ENCODE data around the gene CPNE1. TPM values are rescaled to one million over a fixed set of nuclear protein-coding genes. Genes with fewer than 3 reads are reported as not detected.
A peak's percentile ranks its signal among the peaks of the same experiment; 100 is the strongest.

CPNE1 gene
- total RNA-seq, 1 experiment from 2014 or later: 216 TPM

DNA sequence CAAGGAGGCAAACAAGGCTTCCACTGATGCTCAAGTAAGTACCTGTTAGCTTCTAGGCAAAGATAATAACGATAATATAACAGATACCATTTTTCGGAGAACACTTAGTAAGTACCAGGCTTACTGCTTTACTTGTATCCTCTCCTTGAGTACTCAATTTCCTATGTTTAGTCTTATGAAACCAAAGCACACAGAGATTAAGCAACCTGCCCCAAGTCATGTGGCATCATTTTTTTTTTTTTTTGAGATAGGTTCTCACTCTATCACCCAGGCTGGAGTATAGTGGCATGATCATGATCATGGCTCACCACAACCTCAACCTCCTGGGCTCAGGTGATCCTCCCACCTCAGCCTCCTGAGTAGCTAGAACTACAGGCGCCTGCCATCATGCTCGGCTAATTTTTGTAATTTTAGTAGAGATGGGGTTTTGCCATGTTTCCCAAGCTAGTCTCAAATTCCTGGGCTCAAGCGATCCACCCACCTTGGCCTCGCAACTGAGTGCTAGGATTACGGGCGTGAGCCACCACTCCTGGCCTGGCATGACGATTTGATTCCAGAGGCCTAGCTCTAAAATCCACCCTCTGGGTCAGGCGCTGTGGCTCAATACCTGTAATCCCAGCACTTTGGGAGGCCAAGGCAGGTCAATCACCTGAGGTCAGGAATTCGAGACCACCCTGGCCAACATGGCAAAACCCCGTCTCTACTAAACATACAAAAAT, 35.1 kb downstream of the CPNE1 start:
- no peak overlapping the region for H3K9ac ChIP-seq (ENCODE audit: low read length)
- no peak for DNase-seq

DNA sequence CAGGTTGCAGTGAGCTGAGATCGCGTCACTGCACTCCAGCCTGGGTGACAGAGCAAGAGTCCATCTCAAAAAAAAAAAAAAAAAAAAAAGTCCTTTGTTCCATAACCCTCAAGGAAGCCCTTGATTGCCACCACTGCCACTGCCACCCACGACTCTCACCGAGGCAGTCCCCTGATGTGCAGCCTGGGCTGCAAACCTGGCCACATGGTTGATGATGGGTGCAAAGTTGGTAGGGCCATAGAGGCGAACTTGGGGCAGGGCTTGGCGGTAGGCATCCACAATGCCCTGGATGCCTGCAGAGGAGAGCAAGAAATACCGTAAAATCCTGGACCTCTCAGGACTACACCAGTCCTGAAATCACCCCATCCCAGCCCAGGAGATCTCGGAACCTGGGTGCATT, 37.6 kb downstream of the CPNE1 start:
- Histone ChIP-seq H3K27me3 (ENCODE audit: low read length) (no peaks in the 10 kb centered on the region), H2AFZ (ENCODE audit: low read length) (no peak overlapping the region), H3K36me3 (ENCODE audit: insufficient read depth, low read length) (peaks cover 38% of the 10 kb centered on the region), H3K4me1 (ENCODE audit: low read length) (no peaks in the 10 kb centered on the region), H3K9me3 (ENCODE audit: low read length) (no peaks in the 10 kb centered on the region), H3K4me3 (ENCODE audit: low read length) (no peak overlapping the region), H3K27ac (ENCODE audit: low read length) (no peak overlapping the region), H3K4me2 (ENCODE audit: low read depth, low read length, poor library complexity, severe bottlenecking) (no peak overlapping the region), H3K9ac (ENCODE audit: low read length) (no peak overlapping the region), H3K9me2 (replicated peaks; ENCODE audit: insufficient read depth, low read length) (no peaks in the 10 kb centered on the region), H4K20me1 (ENCODE audit: insufficient read depth, low read depth, low read length) (no peaks in the 10 kb centered on the region), H3K79me2 (ENCODE audit: low read length) (no peaks in the 10 kb centered on the region)
- DNase-seq: no peak

More for the DNA sequence above, 35.1 kb downstream of the CPNE1 start:
- Histone ChIP-seq H3K36me3 (ENCODE audit: insufficient read depth, low read length) (peaks cover 38% of the 10 kb centered on the region), H2AFZ (ENCODE audit: low read length) (no peak overlapping the region), H4K20me1 (ENCODE audit: insufficient read depth, low read depth, low read length) (no peaks in the 10 kb centered on the region), H3K9me3 (ENCODE audit: low read length) (no peaks in the 10 kb centered on the region), H3K27ac (ENCODE audit: low read length) (no peak overlapping the region), H3K79me2 (ENCODE audit: low read length) (peaks cover 2% of the 10 kb centered on the region; the same call in 1 of the 2 replicates), H3K4me2 (ENCODE audit: low read depth, low read length, poor library complexity, severe bottlenecking) (no peak overlapping the region), H3K4me3 (ENCODE audit: low read length) (no peak overlapping the region), H3K27me3 (ENCODE audit: low read length) (no peaks in the 10 kb centered on the region), H3K4me1 (ENCODE audit: low read length) (no peaks in the 10 kb centered on the region), H3K9me2 (replicated peaks; ENCODE audit: insufficient read depth, low read length) (no peaks in the 10 kb centered on the region)

DNA sequence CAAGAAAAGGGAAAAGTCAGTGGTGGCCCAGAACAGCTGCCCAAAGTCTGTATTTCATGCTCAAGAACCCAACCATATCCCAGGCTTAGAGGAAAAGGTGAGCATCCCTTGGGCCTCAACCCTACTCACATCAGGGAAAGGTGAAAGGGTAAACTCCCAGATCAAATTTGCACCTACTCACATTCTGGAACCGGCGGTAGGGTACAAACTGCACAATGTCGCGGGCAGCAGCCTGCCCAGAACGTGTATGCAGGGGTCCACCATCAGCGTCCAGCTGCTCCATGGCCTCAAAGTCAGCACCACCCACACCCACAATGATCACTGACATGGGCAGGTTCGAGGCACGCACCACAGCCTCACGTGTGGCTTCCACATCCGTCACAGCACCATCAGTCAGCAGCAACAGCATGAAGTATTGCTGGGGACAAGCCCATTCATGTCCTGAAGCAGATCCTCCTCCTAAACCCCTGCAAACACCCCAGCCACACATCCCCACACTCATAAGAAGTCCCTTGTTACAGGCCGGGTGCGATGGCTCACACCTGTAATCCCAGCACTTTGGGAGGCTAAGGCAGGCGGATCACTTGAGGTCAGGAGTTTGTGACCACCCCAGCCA, 38.2 kb downstream of the CPNE1 start:
- Histone ChIP-seq H4K20me1 (ENCODE audit: insufficient read depth, low read depth, low read length) (no peaks in the 10 kb centered on the region), H3K9me2 (replicated peaks; ENCODE audit: insufficient read depth, low read length) (no peaks in the 10 kb centered on the region), H3K4me2 (ENCODE audit: low read depth, low read length, poor library complexity, severe bottlenecking) (no peak overlapping the region), H3K79me2 (ENCODE audit: low read length) (no peaks in the 10 kb centered on the region), H3K4me1 (ENCODE audit: low read length) (no peaks in the 10 kb centered on the region), H3K9ac (ENCODE audit: low read length) (no peak overlapping the region), H3K36me3 (ENCODE audit: insufficient read depth, low read length) (peaks cover 38% of the 10 kb centered on the region), H2AFZ (ENCODE audit: low read length) (no peak overlapping the region), H3K9me3 (ENCODE audit: low read length) (no peaks in the 10 kb centered on the region), H3K27ac (ENCODE audit: low read length) (no peak overlapping the region), H3K27me3 (ENCODE audit: low read length) (no peaks in the 10 kb centered on the region), H3K4me3 (ENCODE audit: low read length) (no peak overlapping the region)
- no peak for DNase-seq

DNA sequence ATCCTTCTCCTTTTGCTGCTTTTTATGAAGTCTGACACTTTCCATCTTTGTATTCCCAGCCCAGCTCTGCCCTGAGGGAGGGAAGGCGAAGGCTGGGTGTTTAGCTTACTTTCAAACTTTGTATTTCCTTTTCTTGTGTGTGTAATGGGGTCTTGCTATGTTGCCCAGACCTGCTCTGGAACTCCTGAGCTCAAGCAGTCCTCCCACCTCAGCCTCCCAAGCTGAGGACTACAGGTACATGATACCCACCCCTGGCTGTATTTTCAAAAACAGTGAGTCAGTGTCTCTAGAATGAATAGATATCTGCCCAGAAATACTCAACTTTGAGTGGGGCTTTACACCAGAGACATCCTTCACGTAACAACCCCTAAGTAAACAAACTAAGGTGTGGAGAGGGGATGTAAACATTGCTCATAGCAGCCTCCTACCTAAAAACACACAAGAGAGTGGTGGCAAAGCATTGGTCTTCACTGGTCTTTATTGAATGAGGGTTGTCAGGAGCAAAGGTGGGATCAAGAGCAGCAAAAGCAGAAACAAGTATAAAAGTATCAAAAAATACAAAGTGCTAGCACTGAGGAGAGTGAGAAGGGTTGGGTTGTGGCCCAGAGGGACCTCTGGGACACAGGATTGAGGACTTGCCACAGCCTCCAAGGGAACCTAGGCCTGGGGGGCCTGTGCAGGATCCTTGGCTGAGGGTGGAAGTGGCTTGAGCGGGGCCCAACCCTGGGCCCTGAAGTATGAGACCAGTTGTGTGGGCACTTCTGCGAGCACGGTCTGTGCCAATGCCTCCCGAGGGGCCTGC, 38.9 kb downstream of the CPNE1 start:
- H4K20me1 ChIP-seq (ENCODE audit: insufficient read depth, low read depth, low read length): no peaks in the 10 kb centered on the region
- DNase-seq: no peak
- peaks cover 35% of the 10 kb centered on the region for H3K36me3 ChIP-seq (ENCODE audit: insufficient read depth, low read length)
- H3K9me3 ChIP-seq (ENCODE audit: low read length): no peaks in the 10 kb centered on the region
- H3K4me2 ChIP-seq (ENCODE audit: low read depth, low read length, poor library complexity, severe bottlenecking): no peak overlapping the region
- no peak overlapping the region for H3K9ac ChIP-seq (ENCODE audit: low read length)
- no peaks in the 10 kb centered on the region for H3K27me3 ChIP-seq (ENCODE audit: low read length)
- H2AFZ ChIP-seq (ENCODE audit: low read length): no peak overlapping the region
- H3K4me3 ChIP-seq (ENCODE audit: low read length): no peak overlapping the region
- H3K27ac ChIP-seq (ENCODE audit: low read length): no peak overlapping the region
- no peaks in the 10 kb centered on the region for H3K9me2 ChIP-seq (replicated peaks; ENCODE audit: insufficient read depth, low read length)
- H3K79me2 ChIP-seq (ENCODE audit: low read length): no peaks in the 10 kb centered on the region
- peaks cover 2% of the 10 kb centered on the region for H3K4me1 ChIP-seq (ENCODE audit: low read length)

DNA sequence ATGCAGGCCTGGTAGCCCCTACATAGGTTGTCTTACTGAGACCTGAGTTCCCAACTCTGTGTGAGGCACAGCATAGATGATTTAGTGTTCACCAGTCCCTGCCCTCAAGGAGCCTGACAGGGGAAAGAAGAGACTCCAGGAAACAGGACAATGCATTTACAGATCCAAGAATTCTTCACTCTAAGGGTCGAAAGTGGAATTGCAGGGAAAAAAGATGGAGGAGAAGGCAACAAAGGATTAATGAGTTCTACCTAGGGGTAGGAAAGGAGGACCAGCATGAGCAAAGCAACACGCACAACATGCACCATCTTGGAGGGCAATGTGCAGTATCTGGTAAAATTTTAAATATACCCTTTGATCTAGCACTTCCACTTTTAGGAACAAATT, 43.1 kb downstream of the CPNE1 start:
- no peak for DNase-seq
- H3K9me3 ChIP-seq (ENCODE audit: low read length): no peaks in the 10 kb centered on the region
- H3K79me2 ChIP-seq (ENCODE audit: low read length): no peaks in the 10 kb centered on the region
- no peak overlapping the region for H2AFZ ChIP-seq (ENCODE audit: low read length)
- H3K4me2 ChIP-seq (ENCODE audit: low read depth, low read length, poor library complexity, severe bottlenecking): no peak overlapping the region
- H3K4me1 ChIP-seq (ENCODE audit: low read length): peaks cover 40% of the 10 kb centered on the region
- H4K20me1 ChIP-seq (ENCODE audit: insufficient read depth, low read depth, low read length): no peaks in the 10 kb centered on the region
- no peaks in the 10 kb centered on the region for H3K27me3 ChIP-seq (ENCODE audit: low read length)
- H3K9ac ChIP-seq (ENCODE audit: low read length): no peak overlapping the region
- no peak overlapping the region for H3K4me3 ChIP-seq (ENCODE audit: low read length)
- no peak overlapping the region for H3K27ac ChIP-seq (ENCODE audit: low read length)
- H3K36me3 ChIP-seq (ENCODE audit: insufficient read depth, low read length): peaks cover 13% of the 10 kb centered on the region; the same call in 1 of the 2 replicates
- H3K9me2 ChIP-seq (replicated peaks; ENCODE audit: insufficient read depth, low read length): no peaks in the 10 kb centered on the region

DNA sequence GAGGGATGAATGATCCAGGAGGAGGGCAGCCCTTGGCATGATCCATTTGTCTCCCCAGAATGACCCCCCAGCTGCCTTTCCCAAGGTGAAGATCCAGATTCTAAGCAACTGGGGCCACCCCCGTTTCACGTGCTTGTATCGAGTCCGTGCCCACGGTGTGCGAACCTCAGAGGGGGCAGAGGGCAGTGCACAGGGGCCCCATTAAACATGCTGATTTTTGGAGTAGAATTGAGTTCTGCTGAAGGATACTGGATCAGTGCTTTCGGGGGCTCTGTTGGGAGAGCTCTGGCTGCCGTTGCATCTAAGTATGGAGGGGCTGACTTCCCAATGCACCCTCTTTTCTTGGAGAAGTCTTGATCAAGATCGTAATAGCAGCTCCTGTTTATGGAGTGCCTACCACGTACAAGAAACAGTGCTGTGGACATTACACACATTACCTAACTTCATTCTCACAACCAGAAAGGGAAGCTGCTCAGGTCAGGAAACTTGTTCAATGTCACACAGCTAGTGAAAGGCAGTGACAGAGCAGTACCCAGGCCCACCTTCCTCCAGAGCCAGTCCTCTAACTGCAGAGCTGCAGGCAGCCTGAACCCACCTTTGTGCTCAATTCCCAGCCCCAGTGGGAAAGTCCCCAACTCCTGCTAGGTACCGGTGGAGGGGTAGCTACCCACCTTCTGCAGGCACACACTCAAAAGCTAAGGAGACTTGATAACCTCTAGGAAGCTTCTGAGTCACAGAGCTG, 43.7 kb downstream of the CPNE1 start:
- H3K4me3 ChIP-seq (ENCODE audit: low read length): no peak overlapping the region
- H3K9me2 ChIP-seq (replicated peaks; ENCODE audit: insufficient read depth, low read length): no peaks in the 10 kb centered on the region
- H3K4me1 ChIP-seq (ENCODE audit: low read length): peaks cover 42% of the 10 kb centered on the region
- peaks cover 8% of the 10 kb centered on the region; the same call in 1 of the 2 replicates for H3K36me3 ChIP-seq (ENCODE audit: insufficient read depth, low read length)
- H4K20me1 ChIP-seq (ENCODE audit: insufficient read depth, low read depth, low read length): no peaks in the 10 kb centered on the region
- no peak overlapping the region for H3K9ac ChIP-seq (ENCODE audit: low read length)
- no peaks in the 10 kb centered on the region for H3K27me3 ChIP-seq (ENCODE audit: low read length)
- H3K4me2 ChIP-seq (ENCODE audit: low read depth, low read length, poor library complexity, severe bottlenecking): no peak overlapping the region
- H2AFZ ChIP-seq (ENCODE audit: low read length): no peak overlapping the region
- H3K79me2 ChIP-seq (ENCODE audit: low read length): no peaks in the 10 kb centered on the region
- DNase-seq: no peak
- H3K27ac ChIP-seq (ENCODE audit: low read length): no peak overlapping the region
- no peaks in the 10 kb centered on the region for H3K9me3 ChIP-seq (ENCODE audit: low read length)

DNA sequence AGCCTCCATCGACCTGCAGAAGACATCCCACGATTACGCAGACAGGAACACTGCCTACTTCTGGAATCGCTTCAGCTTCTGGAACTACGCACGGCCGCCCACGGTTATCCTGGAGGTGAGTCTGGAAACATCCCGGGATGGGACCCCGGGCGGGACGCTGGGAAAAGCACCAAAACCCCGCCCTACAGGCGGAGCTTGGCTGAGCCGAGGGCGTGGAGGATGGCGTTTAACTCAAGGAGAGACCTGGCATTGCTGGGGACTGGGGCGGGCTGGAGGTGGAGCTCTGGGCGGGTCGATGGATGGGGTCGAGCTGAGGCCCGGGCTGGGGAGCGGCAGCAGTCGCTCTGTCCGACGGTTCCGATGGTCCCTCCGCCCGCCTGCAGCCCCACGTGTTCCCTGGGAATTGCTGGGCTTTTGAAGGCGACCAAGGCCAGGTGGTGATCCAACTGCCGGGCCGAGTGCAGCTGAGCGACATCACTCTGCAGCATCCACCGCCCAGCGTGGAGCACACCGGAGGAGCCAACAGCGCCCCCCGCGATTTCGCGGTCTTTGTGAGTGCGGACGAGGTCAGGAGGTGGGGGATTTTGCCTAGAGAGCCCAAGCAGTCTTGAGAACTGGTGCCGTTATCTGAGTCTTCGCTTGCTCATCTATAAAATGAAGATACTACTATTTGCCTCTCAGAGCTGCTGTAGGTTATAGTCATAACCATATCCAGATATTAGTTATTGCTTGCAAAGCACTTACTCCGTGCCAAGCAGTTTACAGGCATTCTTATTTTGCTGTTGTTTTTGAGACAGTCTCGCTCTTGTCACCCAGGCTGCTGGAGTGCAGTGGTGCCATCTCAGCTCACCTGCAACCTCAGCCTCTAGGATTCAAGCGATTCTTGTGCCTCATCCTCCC, 45.3 kb downstream of the CPNE1 start:
- peak overlapping the region; percentile 74 for H3K4me3 ChIP-seq (ENCODE audit: low read length)
- no peaks in the 10 kb centered on the region for H3K9me2 ChIP-seq (replicated peaks; ENCODE audit: insufficient read depth, low read length)
- H3K9me3 ChIP-seq (ENCODE audit: low read length): no peaks in the 10 kb centered on the region
- peak overlapping the region; percentile 90 for H3K4me2 ChIP-seq (ENCODE audit: low read depth, low read length, poor library complexity, severe bottlenecking)
- H3K4me1 ChIP-seq (ENCODE audit: low read length): peaks cover 49% of the 10 kb centered on the region
- DNase-seq: peak; percentile 94
- no peaks in the 10 kb centered on the region for H3K36me3 ChIP-seq (ENCODE audit: insufficient read depth, low read length)
- no peaks in the 10 kb centered on the region for H4K20me1 ChIP-seq (ENCODE audit: insufficient read depth, low read depth, low read length)
- H3K27ac ChIP-seq (ENCODE audit: low read length): 0 out of 2 replicates have a peak overlapping the region, but pooled peaks have one; percentile 1
- H2AFZ ChIP-seq (ENCODE audit: low read length): peak overlapping the region; percentile 87; the same call in 1 of the 2 replicates
- H3K9ac ChIP-seq (ENCODE audit: low read length): peak overlapping the region; percentile 63
- no peaks in the 10 kb centered on the region for H3K79me2 ChIP-seq (ENCODE audit: low read length)
- H3K27me3 ChIP-seq (ENCODE audit: low read length): no peaks in the 10 kb centered on the region
